Kidney epithelial cell (primary cell): ENCODE data around the gene SCARB1. TPM values are rescaled to one million over a fixed set of nuclear protein-coding genes. Genes with fewer than 3 reads are reported as not detected.

Source experiments
- DNase-seq: peaks from one replicate; pipeline ENCODE4 v3.0.0-alpha.2; 2010; ENCODE audit warnings: low read depth
- H3K27me3 ChIP-seq: 2 replicates; pipeline ENCODE4 v1.6.0; 2011; ENCODE audit warnings: low read length; ENCODE audit not compliant: control insufficient read depth, insufficient read depth
- H3K36me3 ChIP-seq: 2 replicates; pipeline ENCODE4 v1.5.1; 2011; ENCODE audit warnings: low read length; ENCODE audit not compliant: control insufficient read depth, insufficient read depth
- H3K4me3 ChIP-seq: 2 replicates; pipeline ENCODE4 v1.5.1; 2011; ENCODE audit warnings: low read depth, mild to moderate bottlenecking, control low read depth, low read length
- total RNA-seq: library from RNA; depleted of rRNA; stranded (reverse); fragments of >200 nt; gene quantifications from 2 replicates; pipeline ENCODE4 v1.2.3, GENCODE V29; 2015
- TF ChIP-seq, protein P1 (sequence below): IDR thresholded peaks from 2 replicates; pipeline ENCODE4 v1.5.1; 2011; ENCODE audit warnings: mild to moderate bottlenecking, moderate library complexity, low read length, control low read depth, inconsistent platforms; ENCODE audit not compliant: insufficient read depth, poor library complexity, severe bottlenecking

Gene SCARB1
- total RNA-seq, 1 donor from 2014 or later, result 30.0 TPM

DNA sequence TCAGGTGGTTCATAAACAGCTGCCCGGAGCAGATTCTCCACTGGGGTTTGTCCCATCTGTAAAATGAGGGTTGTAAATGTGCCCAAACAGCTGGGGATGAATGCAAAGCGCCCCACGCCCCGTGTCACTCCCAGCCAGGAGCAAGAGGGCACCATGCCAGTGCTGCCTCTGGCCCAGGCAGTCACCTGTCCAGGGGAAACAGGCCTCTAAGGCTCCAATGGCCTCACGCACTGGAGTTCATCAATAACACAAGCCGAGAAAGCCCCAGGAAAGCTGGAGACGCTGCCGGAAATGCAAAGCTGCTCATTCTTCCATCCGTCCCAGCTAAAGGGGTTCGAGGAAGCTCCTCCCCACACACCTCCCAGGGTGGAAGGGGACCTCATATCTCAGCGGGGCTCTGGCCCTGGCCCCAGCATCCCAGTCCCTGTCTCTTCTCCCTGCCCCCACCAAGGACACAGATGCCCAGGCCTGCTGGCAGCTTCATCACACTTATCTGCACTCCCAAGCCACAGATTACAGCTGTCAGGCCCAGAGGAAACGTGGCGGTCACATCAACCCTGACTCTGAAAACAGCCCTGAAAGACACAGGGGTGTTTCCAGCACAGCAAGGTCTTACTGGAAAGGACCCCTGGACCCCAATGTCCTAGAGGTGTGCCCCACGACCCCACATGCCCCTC, 21.5 kb downstream of the SCARB1 start:
- Histone ChIP-seq H3K36me3 (no peaks in the 10 kb centered on the region), H3K4me3 (no peak overlapping the region), H3K27me3 (no peaks in the 10 kb centered on the region)
- DNase-seq, result no peak
- TF ChIP-seq, protein P1, sequence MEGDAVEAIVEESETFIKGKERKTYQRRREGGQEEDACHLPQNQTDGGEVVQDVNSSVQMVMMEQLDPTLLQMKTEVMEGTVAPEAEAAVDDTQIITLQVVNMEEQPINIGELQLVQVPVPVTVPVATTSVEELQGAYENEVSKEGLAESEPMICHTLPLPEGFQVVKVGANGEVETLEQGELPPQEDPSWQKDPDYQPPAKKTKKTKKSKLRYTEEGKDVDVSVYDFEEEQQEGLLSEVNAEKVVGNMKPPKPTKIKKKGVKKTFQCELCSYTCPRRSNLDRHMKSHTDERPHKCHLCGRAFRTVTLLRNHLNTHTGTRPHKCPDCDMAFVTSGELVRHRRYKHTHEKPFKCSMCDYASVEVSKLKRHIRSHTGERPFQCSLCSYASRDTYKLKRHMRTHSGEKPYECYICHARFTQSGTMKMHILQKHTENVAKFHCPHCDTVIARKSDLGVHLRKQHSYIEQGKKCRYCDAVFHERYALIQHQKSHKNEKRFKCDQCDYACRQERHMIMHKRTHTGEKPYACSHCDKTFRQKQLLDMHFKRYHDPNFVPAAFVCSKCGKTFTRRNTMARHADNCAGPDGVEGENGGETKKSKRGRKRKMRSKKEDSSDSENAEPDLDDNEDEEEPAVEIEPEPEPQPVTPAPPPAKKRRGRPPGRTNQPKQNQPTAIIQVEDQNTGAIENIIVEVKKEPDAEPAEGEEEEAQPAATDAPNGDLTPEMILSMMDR, result no peak

DNA sequence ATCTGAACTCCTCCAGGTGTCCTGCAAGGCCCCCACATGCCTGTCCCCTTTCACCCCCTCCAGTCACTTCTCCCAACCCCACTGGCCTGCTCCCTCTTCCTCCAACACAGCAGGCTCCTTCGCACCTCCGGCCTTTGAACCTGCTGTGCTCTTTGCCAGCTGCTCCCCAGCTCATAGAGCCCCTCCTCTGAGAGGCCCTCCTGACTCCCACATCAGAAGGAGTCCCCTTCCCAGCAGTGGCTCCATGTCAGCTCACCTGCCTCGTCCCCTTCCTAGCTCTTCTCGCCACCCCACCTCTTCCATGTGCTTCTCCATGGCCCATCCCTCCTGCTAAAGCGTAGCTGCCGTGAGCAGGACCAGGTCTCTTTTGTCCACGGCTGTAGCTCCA, 22.1 kb downstream of the SCARB1 start:
- no peaks in the 10 kb centered on the region for H3K27me3 ChIP-seq
- H3K36me3 ChIP-seq, result no peaks in the 10 kb centered on the region
- H3K4me3 ChIP-seq, result no peak overlapping the region
- TF ChIP-seq, protein P1, result no peak
- no peak for DNase-seq

DNA sequence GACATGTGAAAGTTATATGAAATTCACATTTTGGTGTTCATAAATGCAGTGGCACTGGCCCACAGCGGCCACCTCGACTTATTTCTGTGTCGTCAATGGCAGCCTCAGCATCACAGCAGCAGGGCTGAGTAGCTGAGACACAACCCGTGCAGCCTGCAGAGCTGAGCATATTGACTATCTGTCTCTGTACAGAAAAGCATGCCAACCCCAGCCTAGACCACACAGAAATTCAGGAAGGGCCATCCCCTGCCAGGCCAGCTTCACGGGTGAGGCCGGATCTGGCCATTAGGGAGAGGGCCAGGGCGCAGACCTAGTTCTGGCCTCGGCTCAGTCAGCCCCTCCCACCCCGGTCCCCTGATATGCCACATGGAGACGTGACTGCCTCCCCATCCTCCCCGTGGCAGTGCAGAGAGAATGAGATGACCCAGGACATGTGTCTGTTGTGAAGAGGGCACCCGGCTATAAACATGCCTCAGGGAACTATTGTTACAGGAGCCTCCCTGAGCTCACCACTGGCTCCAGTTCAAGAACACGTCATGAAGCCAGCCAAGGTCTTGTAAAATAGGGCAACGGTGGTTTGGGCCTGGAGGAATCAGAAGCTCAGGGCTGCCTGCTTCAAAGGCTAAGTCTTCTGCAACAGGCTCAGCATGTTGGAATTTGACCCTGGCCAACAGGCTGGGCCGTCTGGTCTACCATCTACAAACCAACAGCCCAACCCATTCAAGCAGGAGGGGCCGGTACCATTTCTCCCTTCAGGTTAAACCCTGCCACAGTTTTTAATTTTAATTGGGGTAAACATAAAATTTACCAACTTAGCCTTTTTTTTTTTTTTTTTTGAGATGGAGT, 25.5 kb downstream of the SCARB1 start:
- DNase-seq, result peak; percentile 81
- H3K27me3 ChIP-seq, result no peaks in the 10 kb centered on the region
- H3K4me3 ChIP-seq, result no peak overlapping the region
- TF ChIP-seq, protein P1, result no peak
- no peaks in the 10 kb centered on the region for H3K36me3 ChIP-seq

DNA sequence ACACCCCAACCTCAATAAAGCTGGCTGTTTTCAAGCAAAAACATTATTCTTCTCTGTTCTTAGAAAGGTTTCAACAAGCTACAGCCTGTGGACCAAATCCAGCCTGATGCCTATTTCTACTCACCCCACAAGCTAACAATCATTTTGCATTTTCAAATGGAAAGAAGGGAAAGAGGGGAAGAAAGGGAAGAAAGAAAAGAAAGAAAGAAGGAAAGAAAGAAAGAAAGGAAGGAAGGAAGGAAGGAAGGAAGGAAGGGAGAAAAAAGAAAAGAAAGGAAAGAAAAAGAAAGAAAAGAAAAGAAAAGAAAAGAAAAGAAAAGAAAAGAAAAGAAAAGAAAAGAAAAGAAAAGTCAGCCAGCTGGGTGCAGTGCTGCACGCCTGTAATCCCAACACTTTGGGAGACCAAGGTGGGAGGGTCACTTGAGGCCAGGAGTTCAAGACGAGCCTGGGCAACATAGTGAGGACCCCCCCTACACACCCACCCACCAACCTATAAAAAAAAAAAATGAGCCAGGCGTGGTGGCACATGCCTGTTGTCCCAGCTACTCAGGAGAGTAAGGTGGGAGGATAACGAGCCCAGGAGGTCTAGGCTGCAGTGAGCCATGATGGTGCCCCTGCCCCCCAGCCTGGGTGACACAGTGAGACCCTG, 26.3 kb downstream of the SCARB1 start:
- no peak overlapping the region for H3K4me3 ChIP-seq
- TF ChIP-seq, protein P1, result no peak
- H3K27me3 ChIP-seq, result no peaks in the 10 kb centered on the region
- DNase-seq, result no peak
- no peaks in the 10 kb centered on the region for H3K36me3 ChIP-seq

DNA sequence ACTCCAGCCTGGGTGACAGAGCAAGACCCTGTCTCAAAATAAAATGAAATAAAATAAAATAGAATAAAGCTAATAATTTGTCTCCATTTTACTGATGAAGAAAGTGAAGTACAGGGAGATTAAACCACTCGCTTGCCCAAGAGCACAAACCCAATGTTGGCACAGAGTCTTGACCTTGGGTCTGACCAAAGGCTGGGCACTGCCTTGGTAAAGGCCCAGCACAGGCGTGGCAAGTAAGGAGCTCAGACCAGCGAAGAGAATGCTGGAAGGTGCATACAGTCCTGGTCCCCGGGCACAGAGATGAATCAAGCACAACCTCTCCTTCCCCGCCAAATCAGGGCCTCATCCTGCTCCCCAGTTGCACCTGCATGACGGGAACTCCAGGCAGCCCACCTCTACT, 26.9 kb downstream of the SCARB1 start:
- TF ChIP-seq, protein P1, result no peak
- Histone ChIP-seq H3K4me3 (no peak overlapping the region), H3K27me3 (no peaks in the 10 kb centered on the region), H3K36me3 (no peaks in the 10 kb centered on the region)
- no peak for DNase-seq
